HG02642 (cell line): ENCODE measurements around the gene GABPB1.

Experiments used
- ATAC-seq: cut with Tn5 transposase; IDR thresholded peaks from one replicate; pipeline ENCODE4 v1.9.1; 2021; ENCODE audit warnings: mild to moderate bottlenecking; ENCODE audit not compliant: unreplicated experiment, poor library complexity

Gene GABPB1

GRCh38 chr15:50350621-50351020, 4.4 kb downstream of the GABPB1 start:
- ATAC-seq: no peak

DNA sequence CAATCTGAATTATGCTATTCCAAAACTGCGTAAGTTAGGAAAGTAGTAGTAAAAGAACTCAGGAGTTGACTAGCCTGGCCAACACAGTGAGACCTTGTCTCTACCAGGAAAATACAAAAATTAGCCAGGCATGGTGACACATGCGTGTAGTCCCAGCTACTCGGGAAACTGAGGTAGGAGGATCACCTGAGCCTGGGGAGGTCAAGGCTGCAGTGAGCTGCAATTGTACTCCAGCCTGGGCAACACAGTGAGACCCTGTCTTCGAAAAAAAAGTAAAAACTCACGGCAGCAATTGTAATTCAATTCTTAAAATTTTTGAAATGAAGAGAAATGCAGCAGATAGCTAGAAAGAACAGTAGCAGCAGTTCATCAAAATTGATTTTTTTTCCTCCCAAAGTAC, 9.7 kb downstream of the GABPB1 start:
- ATAC-seq: no peak

DNA sequence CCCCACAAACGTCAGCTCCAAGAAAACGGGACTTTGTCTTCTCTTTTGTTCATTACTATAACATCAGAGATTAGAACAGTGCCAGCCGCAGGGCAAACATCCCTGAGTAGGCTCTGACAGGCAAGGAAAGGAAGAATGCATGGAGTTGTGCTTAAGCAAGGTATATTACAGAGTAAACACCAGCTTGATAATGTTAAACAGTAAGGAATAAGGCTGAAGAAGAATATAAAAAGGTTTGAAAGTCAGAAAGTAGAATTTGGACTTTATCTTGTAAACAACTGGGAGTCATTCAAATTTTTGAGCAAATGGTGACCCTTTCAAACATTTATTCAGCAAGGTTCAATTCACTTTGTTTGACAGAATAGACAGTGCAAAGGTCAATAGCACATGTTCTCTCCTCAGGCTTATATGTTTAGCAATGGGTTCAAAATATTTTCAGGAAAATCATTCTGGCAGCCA, 11.0 kb downstream of the GABPB1 start:
- ATAC-seq: no peak

DNA sequence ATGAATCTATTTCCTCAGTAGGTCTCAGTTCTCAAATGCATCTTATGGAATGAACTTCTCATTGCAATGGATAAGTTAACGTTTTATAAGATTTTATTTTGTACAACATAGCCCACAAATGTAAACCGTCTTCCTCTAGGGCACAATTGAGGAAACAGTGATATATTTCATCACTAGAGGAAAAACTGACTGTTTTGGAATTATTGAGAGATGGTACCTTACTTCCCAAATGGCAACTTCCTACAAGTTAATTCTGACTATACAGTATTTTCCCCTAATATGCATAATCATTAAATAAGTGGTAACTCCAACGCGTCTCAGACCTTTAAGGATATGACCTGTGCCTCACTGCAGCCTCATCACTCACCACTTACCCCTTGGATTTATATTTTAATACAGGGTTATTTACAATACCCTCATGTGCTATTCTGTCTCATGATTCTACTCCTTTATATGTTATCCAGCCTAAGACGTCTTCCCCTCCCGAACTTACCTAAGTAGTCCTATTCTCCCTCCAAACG, 13.3 kb downstream of the GABPB1 start:
- ATAC-seq: no peak

DNA sequence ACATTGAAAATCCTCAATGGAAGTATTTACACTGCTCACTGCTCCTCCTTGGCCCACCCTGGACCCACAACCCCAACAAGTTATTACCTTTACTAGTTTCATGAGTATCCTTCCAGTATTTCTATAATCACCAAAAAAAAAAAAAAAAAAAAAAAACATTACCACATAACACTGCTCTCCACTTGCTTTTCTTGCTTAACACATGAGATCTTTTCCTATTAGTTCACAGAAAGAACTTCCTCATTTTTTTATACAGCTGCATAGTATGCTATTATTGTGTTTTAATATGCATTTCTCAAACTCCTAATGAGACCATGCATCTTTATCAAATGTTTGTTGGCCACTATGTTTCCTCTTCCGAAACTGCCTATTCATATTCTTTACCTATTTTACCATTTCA, 14.6 kb downstream of the GABPB1 start:
- ATAC-seq: no peak

DNA sequence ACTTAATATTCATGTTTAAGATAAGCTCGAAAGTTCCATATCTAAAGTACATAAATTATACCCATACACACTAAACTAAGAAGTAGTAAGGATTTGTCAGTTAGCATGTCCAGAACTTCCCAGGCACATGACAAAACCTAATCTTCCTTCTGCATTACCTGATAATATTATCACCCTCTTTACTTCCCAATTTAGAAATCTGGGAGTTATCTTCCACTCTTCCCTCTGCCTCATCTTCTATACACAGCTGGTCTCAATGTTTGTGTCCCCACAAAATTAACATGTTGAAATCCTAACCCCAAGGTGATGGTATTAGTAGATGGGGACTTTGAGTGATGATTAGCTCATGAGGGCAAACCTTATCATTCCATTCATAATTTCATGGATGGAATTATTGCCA, 15.3 kb downstream of the GABPB1 start:
- ATAC-seq: no peak

GRCh38 chr15:50335251-50335650, 19.7 kb downstream of the GABPB1 start:
- ATAC-seq: no peak

DNA sequence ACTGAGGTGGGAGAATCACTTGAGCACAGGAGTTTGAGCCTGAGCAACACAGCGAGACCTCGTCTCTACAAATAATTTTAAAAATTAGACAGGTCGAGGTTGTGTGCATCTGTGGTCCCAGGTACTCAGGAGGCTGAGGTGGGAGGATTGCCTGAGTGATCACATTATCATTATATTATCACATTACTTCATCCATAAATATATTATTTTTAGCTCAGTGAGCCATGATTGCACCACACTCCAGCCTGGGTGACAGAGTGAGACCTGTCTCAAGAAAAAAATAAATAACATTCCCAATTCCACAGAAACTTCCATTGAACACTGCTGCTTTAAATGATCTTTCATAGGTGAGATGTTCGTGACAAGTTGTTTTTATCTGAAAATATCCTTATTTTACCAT, 21.8 kb downstream of the GABPB1 start:
- no peak for ATAC-seq

DNA sequence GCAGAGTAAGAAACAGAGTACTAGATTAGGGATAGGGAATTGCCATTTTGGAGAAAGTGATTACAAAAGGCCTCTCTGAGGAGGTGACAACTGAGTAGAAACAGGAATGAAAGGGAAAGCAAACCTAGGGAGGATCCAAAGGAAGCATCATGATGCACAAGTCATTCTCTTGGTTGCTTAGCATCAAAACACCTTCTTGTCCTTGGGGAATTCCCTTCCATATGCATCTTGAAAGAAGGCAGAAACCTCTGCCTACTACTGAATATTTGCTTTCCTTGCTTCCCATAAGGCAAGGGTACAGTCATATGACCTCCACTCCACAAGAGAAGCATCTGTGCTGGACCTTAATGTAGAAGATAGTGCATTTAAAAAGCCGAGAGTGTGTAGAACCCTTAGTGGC, 24.1 kb downstream of the GABPB1 start:
- ATAC-seq: no peak

- no peak for ATAC-seq
These were observed 26.9 kb downstream of the GABPB1 start for GRCh38 chr15:50328116-50328515.

DNA sequence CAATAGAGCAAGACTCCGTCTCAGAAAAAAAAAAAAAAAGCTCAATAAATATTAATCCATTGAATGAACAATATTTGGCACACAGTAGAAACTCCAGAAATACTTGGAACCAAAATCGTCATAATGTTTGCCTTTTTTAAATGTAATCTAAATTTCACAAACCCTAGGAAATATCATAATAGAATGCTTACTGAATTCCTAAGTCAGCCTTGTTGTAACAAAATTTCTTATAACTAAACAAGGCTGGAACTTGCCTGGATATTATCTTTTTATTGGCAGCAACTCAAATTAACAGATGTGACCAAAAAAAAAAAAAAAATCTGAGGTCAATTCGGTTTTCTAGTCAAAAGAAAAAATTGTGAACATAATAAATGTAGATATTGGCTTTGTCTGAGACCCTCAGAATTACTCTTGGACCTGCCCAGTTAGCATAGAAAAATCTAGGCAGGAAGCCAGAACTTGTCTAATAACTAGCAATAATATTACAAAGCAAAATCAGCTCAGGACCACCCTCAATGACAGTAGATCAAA, 33.3 kb downstream of the GABPB1 start:
- ATAC-seq: no peak

GRCh38 chr15:50320504-50320903, 34.5 kb downstream of the GABPB1 start:
- ATAC-seq: no peak

DNA sequence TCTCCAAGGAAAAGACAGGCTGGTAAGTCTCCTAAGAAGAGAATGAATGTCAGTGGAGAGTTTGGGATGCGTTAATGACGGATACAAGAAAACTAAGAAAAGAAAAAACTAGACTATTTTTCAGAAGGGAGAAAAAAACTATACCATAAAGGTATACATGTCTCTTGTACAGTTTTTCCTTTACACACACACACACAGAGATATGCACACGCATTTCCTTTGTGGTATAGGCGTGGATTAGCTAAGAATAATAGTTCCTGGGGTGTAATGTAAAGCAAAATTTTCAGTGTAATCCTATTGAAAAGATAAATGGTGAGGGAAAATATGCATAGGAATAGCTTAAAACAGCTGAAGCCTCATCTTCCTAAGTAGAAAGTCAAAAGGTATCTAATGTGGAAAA, 36.3 kb downstream of the GABPB1 start:
- no peak for ATAC-seq

DNA sequence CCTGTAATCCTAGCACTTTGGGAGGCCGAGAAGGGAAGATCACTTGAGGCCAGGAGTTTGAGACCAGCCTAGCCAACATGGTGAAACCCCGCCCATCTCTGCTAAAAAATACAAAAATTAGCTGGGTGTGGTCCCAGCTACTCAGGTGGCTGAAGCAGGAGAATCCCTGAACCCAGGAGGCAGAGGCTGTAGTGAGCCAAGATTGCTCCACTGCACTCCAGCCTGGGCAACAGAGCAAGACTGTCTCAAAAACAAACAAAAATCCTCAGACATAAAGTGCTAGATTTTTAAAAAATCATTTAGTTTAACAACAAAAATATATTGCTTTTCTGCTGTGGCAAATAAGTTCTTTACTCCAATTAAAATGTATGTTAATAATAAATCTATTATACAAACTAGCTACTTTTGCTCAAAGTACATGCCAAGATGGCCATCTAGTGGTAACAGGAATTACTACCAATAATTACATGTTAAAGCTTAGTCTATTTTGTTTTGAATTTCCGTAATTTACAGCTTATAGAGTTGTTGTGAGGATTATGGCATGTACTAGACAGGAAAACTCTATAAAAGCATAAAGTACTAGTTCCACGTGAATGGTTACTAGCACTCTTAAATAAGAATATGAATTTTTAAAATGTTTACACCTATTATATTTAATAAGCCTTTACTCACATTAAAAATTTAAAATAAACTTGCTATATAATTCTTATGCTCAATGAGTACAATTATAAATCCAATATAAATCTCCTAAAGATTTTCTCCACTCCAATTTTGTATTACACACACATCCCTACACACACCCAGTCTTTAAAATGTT, 39.0 kb downstream of the GABPB1 start:
- no peak for ATAC-seq

DNA sequence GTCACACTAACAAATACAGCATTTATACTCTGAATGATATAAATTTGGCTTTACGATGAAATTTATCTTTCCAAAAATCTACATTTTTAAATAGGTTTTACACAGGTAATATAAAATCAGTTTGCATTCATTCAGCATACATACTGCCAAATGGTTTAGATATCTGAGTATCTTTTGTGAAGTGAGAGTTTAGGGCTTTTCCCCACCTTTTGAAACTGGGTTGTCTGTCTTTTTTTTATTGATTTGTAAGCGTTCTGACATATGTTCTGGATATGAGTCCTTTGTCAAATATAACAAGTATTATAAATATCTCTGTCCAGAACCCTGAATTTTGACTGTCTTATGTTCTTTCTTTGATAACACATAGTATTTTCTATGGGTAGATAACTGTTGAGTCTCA, 42.4 kb downstream of the GABPB1 start:
- ATAC-seq: no peak

- ATAC-seq: no peak
These were observed 47.2 kb downstream of the GABPB1 start for GRCh38 chr15:50307799-50308198.

DNA sequence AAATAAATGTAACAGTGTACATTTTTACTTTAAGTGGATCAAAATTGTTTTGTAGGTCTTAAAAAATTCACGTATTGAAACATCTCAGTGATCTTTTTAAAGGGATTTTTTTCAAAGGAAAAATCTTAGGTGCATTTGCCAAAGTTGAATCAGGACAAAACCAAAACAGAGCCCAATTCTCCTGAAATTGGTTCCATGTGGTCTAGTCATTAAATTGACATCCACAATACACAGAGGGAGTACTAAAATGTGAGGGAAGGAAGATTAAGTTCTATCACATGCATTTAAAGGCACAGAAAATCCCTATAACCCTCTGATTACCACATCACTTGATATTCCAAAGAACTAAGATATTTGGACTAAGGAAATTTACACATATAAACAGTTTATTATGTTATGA, 50.2 kb downstream of the GABPB1 start:
- ATAC-seq: no peak

DNA sequence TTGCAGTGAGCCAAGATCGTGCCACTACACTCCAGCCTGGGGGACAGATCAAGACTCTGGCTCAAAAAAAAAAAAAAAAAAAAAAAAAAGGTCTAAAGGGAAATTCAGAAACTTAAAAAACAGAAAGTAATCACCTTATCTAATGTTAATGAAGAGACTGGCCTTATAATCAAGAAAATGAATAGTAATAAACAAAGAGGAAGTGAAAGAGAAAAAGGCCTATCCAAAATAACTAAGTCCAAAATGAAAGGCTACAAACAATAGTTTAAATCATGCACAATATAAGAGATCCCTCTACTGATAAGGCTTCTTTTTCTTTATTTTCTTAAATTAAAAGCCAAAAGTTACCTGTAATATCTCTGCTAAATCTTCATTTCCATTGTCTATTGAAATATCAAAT, 52.4 kb downstream of the GABPB1 start:
- no peak for ATAC-seq

GRCh38 chr15:50298340-50298739, 56.7 kb downstream of the GABPB1 start:
- ATAC-seq: no peak

DNA sequence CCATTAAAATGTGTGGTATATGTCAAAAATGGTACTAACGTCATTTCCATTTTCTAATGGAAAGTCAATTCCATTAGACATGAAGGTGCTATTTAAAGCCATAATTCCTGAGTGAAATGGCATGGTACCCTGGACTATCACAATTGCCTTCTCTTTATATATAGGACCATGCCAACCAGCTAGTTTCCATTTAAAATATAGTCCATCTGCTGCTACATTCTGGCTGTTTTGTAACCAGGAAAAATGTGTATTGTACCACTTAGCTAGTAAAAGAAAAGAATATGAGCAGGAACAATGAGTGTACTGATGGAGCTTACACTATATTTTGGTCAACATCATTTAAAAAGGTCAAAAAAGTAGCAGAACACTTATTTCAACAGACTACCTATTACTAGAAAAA, 59.0 kb downstream of the GABPB1 start:
- no peak for ATAC-seq

GRCh38 chr15:50289749-50290148, 65.2 kb downstream of the GABPB1 start:
- no peak for ATAC-seq
